GM12878 (cell line): Measurements from ENCODE around the gene CIPC.

Source experiments
- CHD2 ChIP-seq: IDR thresholded peaks from 2 replicates; pipeline ENCODE4 v1.6.1; 2011; ENCODE audit warnings: low read depth, low read length, improper control_type of control experiment, borderline replicate concordance
- CREB1 ChIP-seq: IDR thresholded peaks from 2 replicates; pipeline ENCODE4 v1.6.1; 2012; ENCODE audit warnings: low read depth, mild to moderate bottlenecking, inconsistent platforms
- CTCF ChIP-seq, 3 experiments: IDR thresholded peaks in 2 of 3; conservative IDR thresholded peaks in 1 of 3; 2 replicates each; pipeline ENCODE4 v1.5.1; 2011; ENCODE audit warnings: low read depth in 3 of 3, low read length in 3 of 3, mild to moderate bottlenecking in 3 of 3, control low read depth in 2 of 3, moderate library complexity in 2 of 3, inconsistent platforms in 1 of 3, mixed read lengths in 1 of 3; ENCODE audit not compliant: control insufficient read depth in 2 of 3, insufficient read depth in 1 of 3; ENCODE audit errors: extremely low read depth in 1 of 3
- FOS ChIP-seq: IDR thresholded peaks from 3 replicates; pipeline ENCODE4 v1.6.1; 2011; ENCODE audit warnings: borderline replicate concordance; ENCODE audit not compliant: insufficient read length; ENCODE audit errors: extremely low read depth
- HDAC2 ChIP-seq: fragments of 200-600 bp; sonication (generic); IDR thresholded peaks from 2 replicates; pipeline ENCODE4 v1.6.1; 2017
- KDM1A ChIP-seq: fragments of 200-600 bp; sonication (generic); IDR thresholded peaks from 2 replicates; pipeline ENCODE4 v1.6.1; 2016; ENCODE audit warnings: borderline replicate concordance
- KLF5 ChIP-seq: fragments of 450-650 bp; IDR thresholded peaks from 2 replicates; pipeline ENCODE4 v1.6.1; 2014; ENCODE audit warnings: mild to moderate bottlenecking; ENCODE audit not compliant: partially characterized antibody
- NFXL1 ChIP-seq: fragments of 450-650 bp; IDR thresholded peaks from 2 replicates; pipeline ENCODE4 v1.6.1; 2017; ENCODE audit warnings: antibody characterized with exemption, mild to moderate bottlenecking, borderline replicate concordance
- NFYA ChIP-seq: IDR thresholded peaks from 2 replicates; pipeline ENCODE4 v1.6.1; 2011; ENCODE audit warnings: low read depth, mild to moderate bottlenecking, low read length, improper control_type of control experiment, borderline replicate concordance
- POLR2A ChIP-seq: IDR thresholded peaks from 2 replicates; pipeline ENCODE4 v1.6.1; 2011; ENCODE audit warnings: low read depth, mild to moderate bottlenecking, low read length
- RAD51 ChIP-seq: fragments of 450-650 bp; IDR thresholded peaks from 2 replicates; pipeline ENCODE4 v1.6.1; 2016; ENCODE audit warnings: moderate library complexity, mild to moderate bottlenecking, inconsistent platforms
- ZNF274 ChIP-seq: IDR thresholded peaks from one replicate; pipeline ENCODE4 v1.8.0; 2011; ENCODE audit not compliant: insufficient read length, insufficient read depth

GRCh38 chr14:77113644-77114043, 15.6 kb downstream of the CIPC start:
- no peak for TF ChIP-seq CTCF (IDR thresholded peaks at IDR 0.05 in 2 of 3, conservative IDR thresholded peaks at IDR 0.05 in 1 of 3; ENCODE audit: control insufficient read depth in 2 of 3, extremely low read depth in 1 of 3, insufficient read depth in 1 of 3, low read depth in 3 of 3, low read length in 3 of 3)
- TF ChIP-seq FOS, result no peak
- no peak for TF ChIP-seq NFYA
- TF ChIP-seq ZNF274, result no peak
- TF ChIP-seq CHD2, result no peak
- TF ChIP-seq KDM1A, result no peak
- TF ChIP-seq POLR2A, result no peak
- no peak for TF ChIP-seq KLF5
- no peak for TF ChIP-seq HDAC2
- TF ChIP-seq RAD51, result no peak
- TF ChIP-seq NFXL1, result no peak
- TF ChIP-seq CREB1, result no peak
